ENCODE data around the gene ARHGEF39. TPM values are rescaled to one million over a fixed set of nuclear protein-coding genes. Genes with fewer than 3 reads are reported as not detected.
A peak's percentile ranks its signal among the peaks of the same experiment; 100 is the strongest.

Gene ARHGEF39
- total RNA-seq, 1 donor from 2014 or later = 0.38 TPM

DNA sequence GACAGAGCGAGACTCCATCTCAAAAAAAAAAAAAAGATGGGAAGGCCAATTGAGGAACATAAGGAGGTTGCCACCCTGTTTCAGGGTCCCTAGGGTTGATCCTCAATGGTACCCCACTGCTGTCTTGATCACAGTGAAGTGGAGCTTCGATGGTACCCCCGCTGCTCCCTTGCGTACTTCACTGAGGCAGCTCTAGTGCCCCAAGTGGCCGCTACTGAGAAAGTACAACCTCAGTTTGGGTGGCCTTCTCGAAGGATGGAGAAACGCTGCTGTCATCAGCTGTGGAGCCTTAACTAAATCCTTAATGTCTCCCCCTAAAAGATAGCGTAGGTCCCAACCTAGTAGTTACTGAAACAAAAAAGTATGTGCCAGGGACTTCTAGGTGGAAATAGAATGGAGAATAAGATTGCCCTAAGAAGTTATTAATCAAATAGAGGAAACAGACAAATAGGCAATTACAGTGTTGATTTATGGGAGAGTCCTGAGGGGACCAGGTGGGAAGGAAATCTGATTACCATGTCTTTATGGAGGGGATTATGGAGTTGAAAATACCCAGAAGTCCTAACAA lies 53.7 kb downstream of the ARHGEF39 start:
- no peaks in the 10 kb centered on the region for H3K9me3 ChIP-seq
- no peaks in the 10 kb centered on the region for H3K27me3 ChIP-seq
- peaks cover 27% of the 10 kb centered on the region for H3K36me3 ChIP-seq
- ATAC-seq (peak; percentile 72), DNase-seq (no peak)
- H3K27ac ChIP-seq = no peak overlapping the region
- peaks cover 12% of the 10 kb centered on the region for H3K4me1 ChIP-seq
- TF ChIP-seq, protein P1, sequence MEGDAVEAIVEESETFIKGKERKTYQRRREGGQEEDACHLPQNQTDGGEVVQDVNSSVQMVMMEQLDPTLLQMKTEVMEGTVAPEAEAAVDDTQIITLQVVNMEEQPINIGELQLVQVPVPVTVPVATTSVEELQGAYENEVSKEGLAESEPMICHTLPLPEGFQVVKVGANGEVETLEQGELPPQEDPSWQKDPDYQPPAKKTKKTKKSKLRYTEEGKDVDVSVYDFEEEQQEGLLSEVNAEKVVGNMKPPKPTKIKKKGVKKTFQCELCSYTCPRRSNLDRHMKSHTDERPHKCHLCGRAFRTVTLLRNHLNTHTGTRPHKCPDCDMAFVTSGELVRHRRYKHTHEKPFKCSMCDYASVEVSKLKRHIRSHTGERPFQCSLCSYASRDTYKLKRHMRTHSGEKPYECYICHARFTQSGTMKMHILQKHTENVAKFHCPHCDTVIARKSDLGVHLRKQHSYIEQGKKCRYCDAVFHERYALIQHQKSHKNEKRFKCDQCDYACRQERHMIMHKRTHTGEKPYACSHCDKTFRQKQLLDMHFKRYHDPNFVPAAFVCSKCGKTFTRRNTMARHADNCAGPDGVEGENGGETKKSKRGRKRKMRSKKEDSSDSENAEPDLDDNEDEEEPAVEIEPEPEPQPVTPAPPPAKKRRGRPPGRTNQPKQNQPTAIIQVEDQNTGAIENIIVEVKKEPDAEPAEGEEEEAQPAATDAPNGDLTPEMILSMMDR (IDR thresholded peaks at IDR 0.05) = peak; percentile 66
- intact Hi-C loops (cut with DNase I) = no loop called here
- H3K4me3 ChIP-seq = no peak overlapping the region

DNA sequence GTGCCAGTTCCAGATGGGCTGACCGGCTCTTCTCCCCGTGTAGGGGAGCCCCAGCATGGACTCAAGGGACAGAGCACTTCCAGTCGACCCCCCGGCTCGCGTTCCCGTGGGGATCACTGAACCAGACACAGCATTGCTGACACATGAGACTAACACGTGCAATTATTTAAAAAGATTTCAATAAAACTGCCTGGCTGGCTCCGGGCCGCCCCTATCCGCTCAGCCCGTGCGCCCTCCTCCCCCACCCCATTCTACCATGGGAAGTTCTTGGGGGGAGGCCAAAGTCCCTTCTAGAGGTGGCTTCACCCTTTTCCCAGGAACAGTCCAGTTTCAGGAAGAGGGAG lies 55.2 kb downstream of the ARHGEF39 start:
- Histone ChIP-seq H3K9me3 (no peaks in the 10 kb centered on the region), H3K27me3 (no peaks in the 10 kb centered on the region), H3K4me3 (no peak overlapping the region), H3K27ac (no peak overlapping the region), H3K4me1 (peaks cover 17% of the 10 kb centered on the region), H3K36me3 (peaks cover 27% of the 10 kb centered on the region)
- TF ChIP-seq, protein P1 (IDR thresholded peaks at IDR 0.05) = no peak
- no peak for ATAC-seq
- no peak for DNase-seq
- intact Hi-C loops (cut with DNase I) = no loop called here

Small RNA genes within 50 kb of the gene (microRNA-seq; reads per million reads assigned to microRNA genes)
- not detected for gene MIR6852 (ENCODE audit: borderline microRNAs expressed)

Other genes starting within 250 kb of the ARHGEF39 start
- 31.5 TPM for gene RUSC2, start 175.1 kb downstream of the ARHGEF39 start, total RNA-seq
- gene TESK1, start 59.9 kb downstream of the ARHGEF39 start, total RNA-seq = 43.9 TPM
- gene CD72, start 46.8 kb downstream of the ARHGEF39 start, total RNA-seq = 3.0 TPM
- 2.2 TPM for gene SIT1, start 14.3 kb downstream of the ARHGEF39 start, total RNA-seq
- gene RMRP, start 7.2 kb downstream of the ARHGEF39 start, total RNA-seq = 30,828 TPM
- 31.1 TPM for gene CCDC107, start 6.9 kb downstream of the ARHGEF39 start, total RNA-seq
- gene CA9, start 8.7 kb upstream of the ARHGEF39 start, total RNA-seq = 0.55 TPM
- 161 TPM for gene TPM2, start 24.7 kb upstream of the ARHGEF39 start, total RNA-seq
- gene TLN1, start 67.0 kb upstream of the ARHGEF39 start, total RNA-seq = 439 TPM
- 34.9 TPM for gene CREB3, start 67.5 kb upstream of the ARHGEF39 start, total RNA-seq
- gene GBA2, start 84.0 kb upstream of the ARHGEF39 start, total RNA-seq = 99.1 TPM
- gene RGP1, start 84.1 kb upstream of the ARHGEF39 start, total RNA-seq = 34.6 TPM
- gene MSMP, start 89.1 kb upstream of the ARHGEF39 start, total RNA-seq = not detected
- gene NPR2, start 126.4 kb upstream of the ARHGEF39 start, total RNA-seq = 21.7 TPM
- gene SPAG8, start 147.1 kb upstream of the ARHGEF39 start, total RNA-seq = 2.8 TPM
- 37.1 TPM for gene HINT2, start 149.8 kb upstream of the ARHGEF39 start, total RNA-seq
- gene FAM221B, start 163.5 kb upstream of the ARHGEF39 start, total RNA-seq = not detected
- 13.7 TPM for gene TMEM8B, start 164.0 kb upstream of the ARHGEF39 start, total RNA-seq
- not detected for gene OR13J1, start 205.2 kb upstream of the ARHGEF39 start, total RNA-seq
- 10.8 TPM for gene HRCT1, start 241.0 kb upstream of the ARHGEF39 start, total RNA-seq
- gene SPAAR, start 244.3 kb upstream of the ARHGEF39 start, total RNA-seq = 13.5 TPM